DMS79 treated with DMSO at 0.1 percent for 48 hours (cell line): Measurements from ENCODE around the gene GAS6.

ENCODE experiments used
- DNase-seq: peaks from one replicate; lab custom pipeline; 2025; lab: John Stamatoyannopoulos, UW

Gene GAS6

GRCh38 chr13:113770937-113771336 is 92.9 kb downstream of the GAS6 start:
- DNase-seq: no peak
